HepG2 (cell line): ENCODE measurements around the gene TFEB. TPM values are rescaled to one million over a fixed set of nuclear protein-coding genes. Genes with fewer than 3 reads are reported as not detected.

ENCODE experiments used
- ARNTL ChIP-seq: sonication (generic); formaldehyde crosslinking; IDR thresholded peaks from 2 replicates; pipeline ENCODE4 v1.4.0; 2020; ENCODE audit warnings: mild to moderate bottlenecking, missing genetic modification reagents
- EEA1 ChIP-seq: sonication (generic); formaldehyde crosslinking; IDR thresholded peaks from 2 replicates; pipeline ENCODE4 v1.5.1; 2020; ENCODE audit warnings: mild to moderate bottlenecking, missing genetic modification reagents, borderline replicate concordance
- ESRRA ChIP-seq: sonication (generic); formaldehyde crosslinking; IDR thresholded peaks from 2 replicates; pipeline ENCODE4 v1.5.1; 2020; ENCODE audit warnings: mild to moderate bottlenecking, low read depth, missing genetic modification reagents
- GABPA ChIP-seq, 2 experiments: IDR thresholded peaks; 2 replicates each; pipeline ENCODE4 v1.6.1; 2011 to 2016; ENCODE audit warnings: low read depth in 2 of 2, low read length in 1 of 2, missing biosample characterization in 1 of 2, missing genetic modification characterization in 1 of 2
- NCOA2 ChIP-seq: sonication (generic); formaldehyde crosslinking; IDR thresholded peaks from 2 replicates; pipeline ENCODE4 v1.8.0; 2022; ENCODE audit warnings: inconsistent platforms
- PHF5A ChIP-seq: IDR thresholded peaks from one replicate; pipeline ENCODE4 v1.6.1; 2018; ENCODE audit warnings: low read depth, missing genetic modification reagents; ENCODE audit not compliant: unreplicated experiment
- POGK ChIP-seq: sonication (generic); formaldehyde crosslinking; conservative IDR thresholded peaks from 2 replicates; pipeline ENCODE4 v1.8.0; 2022; ENCODE audit warnings: mild to moderate bottlenecking, moderate library complexity, missing genetic modification reagents
- SMC3 ChIP-seq: IDR thresholded peaks from 2 replicates; pipeline ENCODE4 v1.6.1; 2011; ENCODE audit warnings: low read length, improper control_type of control experiment
- TCF7 ChIP-seq: sonication (generic); IDR thresholded peaks from 2 replicates; pipeline ENCODE4 v1.6.1; 2016; ENCODE audit warnings: antibody characterized with exemption, low read depth
- TFAP4 ChIP-seq: sonication (generic); IDR thresholded peaks from 2 replicates; pipeline ENCODE4 v1.6.1; 2016; ENCODE audit warnings: low read depth, borderline replicate concordance
- THRA ChIP-seq: sonication (generic); formaldehyde crosslinking; IDR thresholded peaks from 2 replicates; pipeline ENCODE4 v1.4.0; 2020; ENCODE audit warnings: missing genetic modification reagents, borderline replicate concordance
- ZFP62 ChIP-seq: sonication (generic); formaldehyde crosslinking; IDR thresholded peaks from 2 replicates; pipeline ENCODE4 v1.4.0; 2020; ENCODE audit warnings: missing genetic modification reagents
- ZKSCAN1 ChIP-seq: fragments of 150-350 bp; IDR thresholded peaks from 2 replicates; pipeline ENCODE4 v1.6.1; 2014; ENCODE audit warnings: low read length
- ZKSCAN5 ChIP-seq: sonication (generic); formaldehyde crosslinking; IDR thresholded peaks from 2 replicates; pipeline ENCODE4 v1.5.1; 2020; ENCODE audit warnings: mild to moderate bottlenecking, missing genetic modification reagents
- ZMYM3 ChIP-seq: sonication (generic); formaldehyde crosslinking; IDR thresholded peaks from 2 replicates; pipeline ENCODE4 v1.5.1; 2020; ENCODE audit warnings: mild to moderate bottlenecking, missing genetic modification reagents
- ZNF280D ChIP-seq: sonication (generic); formaldehyde crosslinking; IDR thresholded peaks from 2 replicates; pipeline ENCODE4 v1.5.1; 2020; ENCODE audit warnings: mild to moderate bottlenecking, missing genetic modification reagents
- ZNF343 ChIP-seq: sonication (generic); formaldehyde crosslinking; IDR thresholded peaks from 2 replicates; pipeline ENCODE4 v1.4.0; 2020; ENCODE audit warnings: mild to moderate bottlenecking, missing genetic modification reagents
- ZNF547 ChIP-seq: sonication (generic); formaldehyde crosslinking; IDR thresholded peaks from 2 replicates; pipeline ENCODE4 v1.5.1; 2020; ENCODE audit warnings: mild to moderate bottlenecking, missing genetic modification reagents
- ZNF674 ChIP-seq: sonication (generic); formaldehyde crosslinking; IDR thresholded peaks from 2 replicates; pipeline ENCODE4 v1.5.0; 2020; ENCODE audit warnings: low read depth, mild to moderate bottlenecking, missing genetic modification reagents
- ZNF747 ChIP-seq: sonication (generic); formaldehyde crosslinking; IDR thresholded peaks from 2 replicates; pipeline ENCODE4 v1.8.1; 2023; ENCODE audit warnings: missing genetic modification reagents, mild to moderate bottlenecking, borderline replicate concordance
- ZNF770 ChIP-seq: sonication (generic); formaldehyde crosslinking; IDR thresholded peaks from 2 replicates; pipeline ENCODE4 v1.5.0; 2020; ENCODE audit warnings: mild to moderate bottlenecking, missing genetic modification reagents
- ZSCAN29 ChIP-seq: sonication (generic); formaldehyde crosslinking; conservative IDR thresholded peaks from 2 replicates; pipeline ENCODE4 v1.4.0; 2020; ENCODE audit warnings: mild to moderate bottlenecking, missing genetic modification reagents
- polyA plus RNA-seq, 8 experiments: library from polyadenylated mRNA; depleted of rRNA in 3 of 8; stranded (reverse) in 7 of 8; unstranded in 1 of 8; fragments of >200 nt; fragmentation: Illumina TruSeq in 4 of 8; extraction: Trizol in 4 of 8; gene quantifications; 2 replicates each; pipeline versions ENCODE4 v1.2.1 to v1.2.3, GENCODE V29; 2011 to 2016; ENCODE audit warnings: low read depth in 4 of 8, missing spikeins in 1 of 8, mixed read lengths in 1 of 8; ENCODE audit not compliant: insufficient read depth in 1 of 8
- total RNA-seq, 5 experiments: library from RNA; depleted of rRNA; stranded (reverse); fragments of >200 nt; fragmentation: Illumina TruSeq; extraction: Trizol; gene quantifications; 2 replicates each; pipeline ENCODE4 v1.2.3, GENCODE V29; 2016; ENCODE audit warnings: low read depth in 1 of 5

The TFEB gene
- total and polyA plus RNA-seq, 2 of the 13 experiments (the other 11 are each of a cell fraction or from before 2014, with no cell fraction given): 13.3 to 18.7 TPM

- TF ChIP-seq ARNTL (CRISPR knock-in tag): no peak
- TF ChIP-seq ZKSCAN1: no peak
- TF ChIP-seq TCF7: no peak
- no peak for TF ChIP-seq ZFP62
- peak; percentile 50; the same call in 1 of the 2 replicates for TF ChIP-seq ZMYM3 (CRISPR knock-in tag)
- peak; percentile 10; the same call in 1 of the 2 replicates for TF ChIP-seq ESRRA (CRISPR knock-in tag)
- TF ChIP-seq ZNF547 (CRISPR knock-in tag): no peak; the same call in 1 of the 2 replicates
- no peak for TF ChIP-seq THRA (CRISPR knock-in tag)
- TF ChIP-seq SMC3: peak; percentile 82
- no peak for TF ChIP-seq PHF5A (CRISPR knock-in tag)
- TF ChIP-seq ZNF770 (CRISPR knock-in tag): 0 out of 2 replicates have a peak, but pooled peaks have one; percentile 27
- TF ChIP-seq ZSCAN29 (CRISPR knock-in tag): no peak
- no peak for TF ChIP-seq ZNF280D
- TF ChIP-seq GABPA (IDR thresholded peaks at IDR 0.05; ENCODE audit: low read depth, low read length): no peak
- peak; percentile 27; the same call in 1 of the 2 replicates for TF ChIP-seq GABPA (CRISPR knock-in tag; IDR thresholded peaks at IDR 0.05; ENCODE audit: low read depth)
- TF ChIP-seq TFAP4: peak; percentile 36; the same call in 1 of the 2 replicates
- TF ChIP-seq EEA1: no peak
- TF ChIP-seq POGK: 0 out of 2 replicates have a peak, but pooled peaks have one; percentile 53
- TF ChIP-seq NCOA2: no peak
- TF ChIP-seq ZNF674 (CRISPR knock-in tag): no peak
- TF ChIP-seq ZNF747 (CRISPR knock-in tag): no peak
- TF ChIP-seq ZKSCAN5 (CRISPR knock-in tag): no peak
- TF ChIP-seq ZNF343 (CRISPR knock-in tag): no peak
These were observed 53.3 kb downstream of the TFEB start (continued) for GRCh38 chr6:41682056-41682477.
